SK-N-SH treated with all-trans-retinoic acid at 6 μM for 48 hours (cell line): ENCODE data around the gene PCTP.

Source experiments
- ATAC-seq: fragments of 200-7000 bp; cut with Tn5 transposase; 3 replicates; pipeline ENCODE4 v1.9.1; 2020; ENCODE audit warnings: mild to moderate bottlenecking, moderate library complexity
- ARNTL ChIP-seq: fragments of 450-650 bp; formaldehyde crosslinking; IDR thresholded peaks from 2 replicates; pipeline ENCODE4 v1.5.0; 2020; ENCODE audit warnings: low read depth, mild to moderate bottlenecking, moderate library complexity, borderline replicate concordance
- BACH2 ChIP-seq: fragments of 250-450 bp; sonication (Bioruptor Pico); IDR thresholded peaks from 2 replicates; pipeline ENCODE4 v1.9.0; 2021; ENCODE audit warnings: mild to moderate bottlenecking, borderline replicate concordance
- CSDC2 ChIP-seq: fragments of 250-450 bp; sonication (Bioruptor Pico); IDR thresholded peaks from 2 replicates; pipeline ENCODE4 v1.5.0; 2020; ENCODE audit warnings: mild to moderate bottlenecking, moderate library complexity
- CSRNP3 ChIP-seq: fragments of 250-450 bp; sonication (Bioruptor Pico); IDR thresholded peaks from 2 replicates; pipeline ENCODE4 v1.5.1; 2021; ENCODE audit warnings: mild to moderate bottlenecking, moderate library complexity
- ESRRG ChIP-seq: fragments of 250-450 bp; sonication (Bioruptor Pico); IDR thresholded peaks from 2 replicates; pipeline ENCODE4 v1.6.1; 2021; ENCODE audit warnings: mild to moderate bottlenecking
- GLIS3 ChIP-seq: fragments of 250-450 bp; sonication (Bioruptor Pico); IDR thresholded peaks from 2 replicates; pipeline ENCODE4 v1.5.0; 2020; ENCODE audit warnings: mild to moderate bottlenecking, moderate library complexity
- ISL1 ChIP-seq: fragments of 250-450 bp; sonication (Bioruptor Pico); IDR thresholded peaks from 2 replicates; pipeline ENCODE4 v2.1.2; 2022; ENCODE audit warnings: mild to moderate bottlenecking, moderate library complexity
- OSR1 ChIP-seq: fragments of 250-450 bp; sonication (Bioruptor Pico); IDR thresholded peaks from 2 replicates; pipeline ENCODE4 v1.8.0; 2022; ENCODE audit warnings: moderate library complexity, mild to moderate bottlenecking, inconsistent platforms
- PATZ1 ChIP-seq: fragments of 250-450 bp; sonication (Bioruptor Pico); IDR thresholded peaks from 2 replicates; pipeline ENCODE4 v1.8.0; 2020; ENCODE audit warnings: mild to moderate bottlenecking, moderate library complexity, borderline replicate concordance
- PPARA ChIP-seq: fragments of 250-450 bp; sonication (Bioruptor Pico); IDR thresholded peaks from 2 replicates; pipeline ENCODE4 v1.5.0; 2020; ENCODE audit warnings: mild to moderate bottlenecking, borderline replicate concordance
- RARB ChIP-seq: fragments of 250-450 bp; sonication (Bioruptor Pico); IDR thresholded peaks from 2 replicates; pipeline ENCODE4 v1.8.0; 2021; ENCODE audit warnings: mild to moderate bottlenecking, moderate library complexity
- SNAI2 ChIP-seq: fragments of 250-450 bp; sonication (Bioruptor Pico); IDR thresholded peaks from 2 replicates; pipeline ENCODE4 v1.5.0; 2020; ENCODE audit warnings: mild to moderate bottlenecking, moderate library complexity
- TOX ChIP-seq: fragments of 250-450 bp; sonication (Bioruptor Pico); IDR thresholded peaks from 2 replicates; pipeline ENCODE4 v1.8.0; 2021; ENCODE audit warnings: mild to moderate bottlenecking, moderate library complexity, borderline replicate concordance
- TSHZ2 ChIP-seq: fragments of 250-450 bp; sonication (Bioruptor Pico); IDR thresholded peaks from 2 replicates; pipeline ENCODE4 v1.5.0; 2020; ENCODE audit warnings: mild to moderate bottlenecking, moderate library complexity
- ZC3H10 ChIP-seq: fragments of 250-450 bp; sonication (Bioruptor Pico); IDR thresholded peaks from 2 replicates; pipeline ENCODE4 v1.5.1; 2021; ENCODE audit warnings: mild to moderate bottlenecking, moderate library complexity
- ZFP3 ChIP-seq: fragments of 250-450 bp; sonication (Bioruptor Pico); IDR thresholded peaks from 2 replicates; pipeline ENCODE4 v1.5.0; 2020; ENCODE audit warnings: mild to moderate bottlenecking, moderate library complexity
- ZFP30 ChIP-seq: fragments of 450-650 bp; formaldehyde crosslinking; IDR thresholded peaks from 2 replicates; pipeline ENCODE4 v1.5.0; 2022; ENCODE audit warnings: mild to moderate bottlenecking, moderate library complexity
- ZNF565 ChIP-seq: fragments of 450-650 bp; formaldehyde crosslinking; conservative IDR thresholded peaks from 2 replicates; pipeline ENCODE4 v1.5.0; 2020; ENCODE audit warnings: low read depth, mild to moderate bottlenecking, moderate library complexity
- ZNF70 ChIP-seq: fragments of 450-650 bp; formaldehyde crosslinking; IDR thresholded peaks from 2 replicates; pipeline ENCODE4 v1.5.0; 2020; ENCODE audit warnings: mild to moderate bottlenecking, moderate library complexity
- ZNF8 ChIP-seq: fragments of 450-650 bp; formaldehyde crosslinking; IDR thresholded peaks from 2 replicates; pipeline ENCODE4 v1.5.0; 2020; ENCODE audit warnings: mild to moderate bottlenecking, moderate library complexity
- TF ChIP-seq, protein P1 (sequence below): fragments of 250-450 bp; sonication (Bioruptor Pico); IDR thresholded peaks from 2 replicates; pipeline ENCODE4 v1.8.0; 2021; ENCODE audit warnings: low read depth, mild to moderate bottlenecking, moderate library complexity, borderline replicate concordance

Gene PCTP

DNA sequence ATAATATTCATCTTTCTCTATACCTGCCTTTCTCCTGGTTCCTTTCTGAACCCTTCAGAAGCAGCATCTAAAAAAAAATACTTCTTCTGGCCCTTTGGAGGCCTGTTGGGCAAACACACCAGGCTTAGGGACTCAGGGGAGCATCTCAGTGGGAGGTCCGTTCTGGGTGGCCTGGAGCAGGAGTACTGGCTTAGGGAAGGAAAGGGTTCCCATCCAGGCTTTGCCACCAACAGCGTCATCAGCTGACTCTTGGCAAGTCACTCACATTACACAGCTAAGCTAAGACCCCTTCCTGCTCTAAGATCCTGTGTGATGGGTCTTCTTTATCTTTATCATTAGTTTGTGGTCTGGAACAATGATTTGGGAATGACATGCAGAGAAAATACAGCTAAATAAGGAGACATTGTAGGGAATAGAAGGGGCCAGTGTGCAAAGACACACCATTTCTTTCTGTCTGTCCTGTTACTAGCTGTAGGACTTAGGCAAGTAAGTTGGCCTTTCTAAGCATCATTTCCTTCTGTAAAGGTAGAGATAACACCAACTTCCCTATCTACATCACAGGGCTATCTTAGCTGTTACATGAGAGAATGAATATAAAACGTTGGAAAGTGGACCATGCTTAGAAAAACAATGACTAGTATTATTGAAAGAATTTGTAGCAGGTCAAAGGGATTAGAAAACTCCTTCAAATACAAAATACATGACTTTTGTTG is 9.9 kb downstream of the PCTP start (continued):
- TF ChIP-seq SNAI2 (CRISPR knock-in tag) (no peak), ZNF70 (CRISPR knock-in tag) (no peak), ZC3H10 (no peak), ZNF8 (no peak)

- no peak for ATAC-seq
- TF ChIP-seq, protein P1, sequence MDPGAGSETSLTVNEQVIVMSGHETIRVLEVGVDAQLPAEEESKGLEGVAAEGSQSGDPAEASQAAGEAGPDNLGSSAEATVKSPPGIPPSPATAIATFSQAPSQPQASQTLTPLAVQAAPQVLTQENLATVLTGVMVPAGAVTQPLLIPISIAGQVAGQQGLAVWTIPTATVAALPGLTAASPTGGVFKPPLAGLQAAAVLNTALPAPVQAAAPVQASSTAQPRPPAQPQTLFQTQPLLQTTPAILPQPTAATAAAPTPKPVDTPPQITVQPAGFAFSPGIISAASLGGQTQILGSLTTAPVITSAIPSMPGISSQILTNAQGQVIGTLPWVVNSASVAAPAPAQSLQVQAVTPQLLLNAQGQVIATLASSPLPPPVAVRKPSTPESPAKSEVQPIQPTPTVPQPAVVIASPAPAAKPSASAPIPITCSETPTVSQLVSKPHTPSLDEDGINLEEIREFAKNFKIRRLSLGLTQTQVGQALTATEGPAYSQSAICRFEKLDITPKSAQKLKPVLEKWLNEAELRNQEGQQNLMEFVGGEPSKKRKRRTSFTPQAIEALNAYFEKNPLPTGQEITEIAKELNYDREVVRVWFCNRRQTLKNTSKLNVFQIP: no peak
- TF ChIP-seq PATZ1 (CRISPR knock-in tag): no peak
- no peak for TF ChIP-seq ZNF565
These were observed 11.4 kb downstream of the PCTP start for GRCh38 chr17:55762086-55762858.

DNA sequence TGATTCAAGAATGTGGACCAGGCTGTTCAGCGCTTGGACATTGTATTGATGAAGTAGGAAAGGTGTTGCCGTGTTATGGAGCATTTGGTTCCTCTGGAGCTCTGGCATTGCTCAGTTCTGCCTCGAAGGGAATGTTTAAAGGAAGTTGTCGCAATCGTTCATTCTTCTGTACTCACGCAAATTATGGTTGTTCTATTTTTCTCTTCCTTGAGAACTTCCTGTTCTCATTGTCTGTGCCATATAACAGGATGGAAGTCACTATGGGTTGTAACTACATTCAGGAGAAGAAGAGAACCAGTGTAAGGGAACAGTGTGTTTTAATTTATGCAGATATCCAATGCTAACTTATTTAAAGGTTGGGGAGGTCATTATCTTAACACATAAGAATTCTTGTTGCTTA is 13.0 kb downstream of the PCTP start:
- ATAC-seq: no peak
- TF ChIP-seq TOX (CRISPR knock-in tag) (no peak), BACH2 (CRISPR knock-in tag) (no peak), TSHZ2 (no peak), CSDC2 (CRISPR knock-in tag) (no peak), ISL1 (no peak), ZNF70 (CRISPR knock-in tag) (no peak), CSRNP3 (no peak), PATZ1 (CRISPR knock-in tag) (no peak), ZFP30 (CRISPR knock-in tag) (no peak), GLIS3 (CRISPR knock-in tag) (no peak), ZC3H10 (no peak), PPARA (CRISPR knock-in tag) (no peak)

DNA sequence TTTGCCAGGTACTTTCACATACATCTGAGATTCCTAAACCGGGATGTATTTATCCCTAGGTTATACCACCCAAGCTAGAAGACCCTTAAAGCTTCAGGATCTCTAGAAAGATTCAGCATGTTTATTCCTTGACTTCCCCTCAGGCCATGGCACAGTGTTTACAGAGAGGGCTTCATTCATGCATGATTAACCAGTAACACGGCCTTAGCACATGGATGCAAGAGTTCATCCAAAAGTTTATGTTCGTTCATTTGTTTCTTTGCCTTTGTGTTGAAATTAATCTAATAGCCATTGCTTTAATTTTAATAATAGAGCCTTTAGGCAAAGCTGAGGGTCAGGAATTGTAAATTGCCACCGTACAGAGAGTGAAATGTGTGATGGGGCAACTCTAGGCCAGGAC is 13.8 kb downstream of the PCTP start:
- ATAC-seq: no peak
- TF ChIP-seq BACH2 (CRISPR knock-in tag): no peak
- TF ChIP-seq RARB (CRISPR knock-in tag): no peak
- TF ChIP-seq ARNTL: no peak
- no peak for TF ChIP-seq ZNF70 (CRISPR knock-in tag)
- TF ChIP-seq, protein P1: no peak
- no peak for TF ChIP-seq GLIS3 (CRISPR knock-in tag)
- TF ChIP-seq ZFP3: no peak
- TF ChIP-seq CSDC2 (CRISPR knock-in tag): no peak
- TF ChIP-seq PATZ1 (CRISPR knock-in tag): no peak
- no peak for TF ChIP-seq OSR1 (CRISPR knock-in tag)
- TF ChIP-seq ZNF8: no peak
- TF ChIP-seq ZC3H10: no peak
- TF ChIP-seq ISL1: no peak
- TF ChIP-seq PPARA (CRISPR knock-in tag): no peak
- no peak for TF ChIP-seq SNAI2 (CRISPR knock-in tag)
- no peak for TF ChIP-seq ZFP30 (CRISPR knock-in tag)
- no peak for TF ChIP-seq ESRRG (CRISPR knock-in tag)
